Gastrocnemius medialis (tissue), 4 donors: ENCODE results near the gene MYL4. TPM values are rescaled to one million over a fixed set of nuclear protein-coding genes. Genes with fewer than 3 reads are reported as not detected.

ENCODE experiments used
- ATAC-seq, 2 donors: fragments of 150-250 bp; one replicate each; pipeline ENCODE4 v1.9.1; 2016
- DNase-seq, 2 donors: peaks; one replicate each; pipeline ENCODE4 v3.0.0-alpha.2; 2019
- H3K27ac ChIP-seq, 4 donors: fragments of 200-600 bp; sonication (generic); 1 replicate in 1 of 4; 2 replicates in 3 of 4; pipeline ENCODE4 v1.5.1; 2016 to 2018; ENCODE audit warnings: mild to moderate bottlenecking in 2 of 4, moderate library complexity in 1 of 4
- H3K27me3 ChIP-seq, 3 donors: fragments of 200-600 bp; sonication (generic) in 2 of 3; 1 replicate in 1 of 3; 2 replicates in 2 of 3; pipeline versions ENCODE4 v1.5.1 to v1.6.0; 2016 to 2019; ENCODE audit warnings: mild to moderate bottlenecking in 1 of 3, moderate library complexity in 1 of 3
- H3K36me3 ChIP-seq, 2 donors: fragments of 200-600 bp; sonication (generic) in 1 of 2; one replicate each; pipeline ENCODE4 v1.5.1; 2017 to 2018
- H3K4me1 ChIP-seq, 2 donors: fragments of 200-600 bp; sonication (generic) in 1 of 2; one replicate each; pipeline ENCODE4 v1.5.1; 2016 to 2017; ENCODE audit warnings: mild to moderate bottlenecking in 2 of 2
- H3K4me3 ChIP-seq, 4 donors: fragments of 200-600 bp; sonication (generic) in 3 of 4; 1 replicate in 1 of 4; 2 replicates in 3 of 4; pipeline ENCODE4 v1.5.1; 2016 to 2019; ENCODE audit warnings: mild to moderate bottlenecking in 2 of 4
- H3K9me3 ChIP-seq, 3 donors: fragments of 200-600 bp; sonication (generic) in 2 of 3; 1 replicate in 1 of 3; 2 replicates in 2 of 3; pipeline ENCODE4 v1.5.1; 2016 to 2019
- POLR2A ChIP-seq, 2 donors: fragments of 450-650 bp; IDR thresholded peaks; one replicate each; pipeline ENCODE4 v1.6.1; 2017; ENCODE audit warnings: antibody characterized with exemption in 2 of 2, mild to moderate bottlenecking in 2 of 2, moderate library complexity in 2 of 2
- in situ Hi-C, 4 donors: fragments of 200-750 bp; cut with MboI; loops; one replicate each; pipeline versions ENCODE4 v1.15.0 to v1.8.0; 2017; ENCODE audit warnings: low sequenced_read_pairs in 4 of 4
- intact Hi-C: fragments of 100-400 bp; cut with DNase I; formaldehyde crosslinking; loops from one replicate; pipeline ENCODE4 v1.15.1; 2023; ENCODE audit warnings: low total_unique reads
- total RNA-seq, 4 donors: library from RNA; depleted of rRNA; stranded (reverse); fragments of >200 nt; gene quantifications; one replicate each; pipeline versions ENCODE4 v1.1.0 to v1.2.3, GENCODE V29; 2016
- TF ChIP-seq, protein P1 (sequence below), 5 experiments: fragments of 450-650 bp in 3 of 5; fragments of 200-600 bp in 2 of 5; sonication (generic) in 2 of 5; IDR thresholded peaks in 4 of 5; conservative IDR thresholded peaks in 1 of 5; 1 replicate in 4 of 5; 2 replicates in 1 of 5; pipeline ENCODE4 v1.5.1; 2016 to 2019; ENCODE audit warnings: antibody characterized with exemption in 5 of 5, mild to moderate bottlenecking in 3 of 5, moderate library complexity in 3 of 5

Gene MYL4
- total RNA-seq, 4 donors from 2014 or later = 0.97 TPM; not detected in 3

DNA sequence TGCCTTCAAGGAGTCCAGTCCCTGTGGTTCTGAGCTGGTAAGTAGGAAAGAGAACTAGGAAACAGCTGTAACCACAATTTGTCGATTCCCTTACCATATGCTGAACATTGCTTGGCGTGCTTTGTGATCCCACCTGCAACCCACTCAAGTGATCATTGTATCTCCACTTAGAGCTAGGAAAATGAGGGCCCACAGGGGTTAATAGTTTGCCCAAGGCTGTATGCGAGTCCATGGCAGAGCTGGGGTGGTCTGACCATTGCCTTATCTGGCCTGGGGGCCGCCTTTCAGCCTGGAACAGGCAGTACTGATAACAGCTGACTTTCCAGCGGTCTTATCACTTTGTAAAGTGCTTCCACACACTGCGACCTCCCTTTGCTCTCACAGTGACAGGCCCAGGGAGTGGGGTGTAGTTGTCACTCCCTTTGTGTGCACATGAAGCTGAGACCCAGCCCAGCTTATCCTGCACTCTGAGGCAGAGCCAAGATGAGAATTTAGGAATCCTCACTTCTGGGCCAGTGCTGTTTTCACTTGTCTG lies 9.8 kb downstream of the MYL4 start:
- ATAC-seq (no peak), DNase-seq (no peak)
- intact Hi-C loops (no loop called here), in situ Hi-C loops (no loop called here)
- TF ChIP-seq POLR2A (IDR thresholded peaks at IDR 0.05) = no peak
- TF ChIP-seq, protein P1, sequence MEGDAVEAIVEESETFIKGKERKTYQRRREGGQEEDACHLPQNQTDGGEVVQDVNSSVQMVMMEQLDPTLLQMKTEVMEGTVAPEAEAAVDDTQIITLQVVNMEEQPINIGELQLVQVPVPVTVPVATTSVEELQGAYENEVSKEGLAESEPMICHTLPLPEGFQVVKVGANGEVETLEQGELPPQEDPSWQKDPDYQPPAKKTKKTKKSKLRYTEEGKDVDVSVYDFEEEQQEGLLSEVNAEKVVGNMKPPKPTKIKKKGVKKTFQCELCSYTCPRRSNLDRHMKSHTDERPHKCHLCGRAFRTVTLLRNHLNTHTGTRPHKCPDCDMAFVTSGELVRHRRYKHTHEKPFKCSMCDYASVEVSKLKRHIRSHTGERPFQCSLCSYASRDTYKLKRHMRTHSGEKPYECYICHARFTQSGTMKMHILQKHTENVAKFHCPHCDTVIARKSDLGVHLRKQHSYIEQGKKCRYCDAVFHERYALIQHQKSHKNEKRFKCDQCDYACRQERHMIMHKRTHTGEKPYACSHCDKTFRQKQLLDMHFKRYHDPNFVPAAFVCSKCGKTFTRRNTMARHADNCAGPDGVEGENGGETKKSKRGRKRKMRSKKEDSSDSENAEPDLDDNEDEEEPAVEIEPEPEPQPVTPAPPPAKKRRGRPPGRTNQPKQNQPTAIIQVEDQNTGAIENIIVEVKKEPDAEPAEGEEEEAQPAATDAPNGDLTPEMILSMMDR (IDR thresholded peaks at IDR 0.05 in 4 of 5, conservative IDR thresholded peaks at IDR 0.05 in 1 of 5) = no peak
- no peaks in the 10 kb centered on the region for H3K9me3 ChIP-seq
- no peak overlapping the region for H3K4me3 ChIP-seq
- H3K27me3 ChIP-seq = no peaks in the 10 kb centered on the region
- no peak overlapping the region for H3K27ac ChIP-seq
- H3K4me1 ChIP-seq = no peaks in the 10 kb centered on the region
- no peaks in the 10 kb centered on the region for H3K36me3 ChIP-seq

DNA sequence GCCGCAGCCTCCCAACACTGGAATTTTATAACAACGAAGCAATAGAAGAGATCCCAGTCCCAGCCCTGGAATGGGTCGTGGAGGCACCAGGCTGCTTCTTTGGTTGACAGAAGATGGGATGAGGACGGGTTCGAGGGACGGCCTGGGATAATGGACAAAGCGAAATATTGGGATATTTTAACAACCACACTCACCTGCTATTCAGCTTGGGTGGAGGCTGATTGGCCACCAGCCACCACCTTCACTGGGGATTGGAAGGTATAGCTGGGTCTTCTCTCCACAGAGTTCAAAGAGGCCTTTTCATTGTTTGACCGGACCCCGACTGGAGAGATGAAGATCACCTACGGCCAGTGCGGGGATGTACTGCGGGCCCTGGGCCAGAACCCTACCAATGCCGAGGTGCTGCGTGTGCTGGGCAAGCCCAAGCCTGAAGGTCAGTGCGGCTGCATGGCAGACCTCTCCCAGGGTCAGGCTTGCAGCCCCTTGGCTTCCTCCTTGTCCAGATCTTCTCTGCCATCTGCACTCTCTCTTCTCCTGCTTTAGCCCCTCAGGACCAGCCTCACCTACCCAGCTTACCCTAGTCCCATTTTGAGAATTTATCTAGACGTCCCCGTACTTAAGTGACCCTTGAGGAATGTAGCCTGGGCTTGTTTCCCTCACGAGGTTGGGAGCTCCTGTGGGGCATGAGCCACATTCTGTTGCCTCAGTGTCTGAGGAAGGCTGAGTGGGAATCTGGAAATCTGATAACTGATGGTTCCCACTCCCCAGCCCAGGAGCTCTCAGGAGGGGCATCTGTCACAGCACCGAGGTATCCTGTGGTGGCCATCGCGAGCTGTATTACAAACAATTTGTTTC lies 10.7 kb downstream of the MYL4 start:
- no peaks in the 10 kb centered on the region for H3K27me3 ChIP-seq
- no peak overlapping the region for H3K27ac ChIP-seq
- intact Hi-C loops (no loop called here), in situ Hi-C loops (no loop called here)
- no peak for TF ChIP-seq POLR2A (IDR thresholded peaks at IDR 0.05)
- TF ChIP-seq, protein P1 (IDR thresholded peaks at IDR 0.05 in 4 of 5, conservative IDR thresholded peaks at IDR 0.05 in 1 of 5) = no peak
- no peaks in the 10 kb centered on the region for H3K9me3 ChIP-seq
- DNase-seq = no peak
- no peak for ATAC-seq
- H3K4me3 ChIP-seq = no peak overlapping the region
- no peaks in the 10 kb centered on the region for H3K36me3 ChIP-seq
- peaks cover 0 to 5% of the 10 kb centered on the region in 2 donors for H3K4me1 ChIP-seq

DNA sequence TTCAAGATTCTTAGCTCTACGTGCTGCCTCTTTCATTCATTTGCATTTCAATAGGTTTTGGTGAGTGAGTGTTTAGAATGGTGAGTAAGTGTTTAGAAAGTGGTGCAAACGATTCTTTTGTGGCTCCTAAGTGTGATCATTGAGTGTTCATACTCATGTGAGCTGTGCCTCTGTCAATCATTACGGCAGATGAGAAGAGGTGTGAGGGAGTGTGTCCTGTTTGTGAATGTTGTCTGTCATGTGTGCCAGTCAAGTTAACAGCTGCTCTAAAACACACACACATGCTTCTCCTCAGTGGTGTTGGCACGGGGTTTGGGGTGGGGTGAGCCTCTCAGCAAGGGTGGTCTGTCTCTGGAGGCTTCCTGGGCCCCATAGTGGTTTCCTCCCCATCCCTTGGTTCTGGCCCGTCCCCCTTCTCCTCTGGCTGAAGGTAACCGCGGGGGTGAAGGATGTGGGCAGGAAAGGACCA lies 11.4 kb downstream of the MYL4 start:
- DNase-seq (no peak), ATAC-seq (no peak)
- intact Hi-C loops = no loop called here
- no peaks in the 10 kb centered on the region for H3K9me3 ChIP-seq
- H3K4me3 ChIP-seq = no peak overlapping the region
- in situ Hi-C loops = no loop called here
- H3K36me3 ChIP-seq = no peaks in the 10 kb centered on the region
- TF ChIP-seq, protein P1 (IDR thresholded peaks at IDR 0.05 in 4 of 5, conservative IDR thresholded peaks at IDR 0.05 in 1 of 5) = no peak
- no peak for TF ChIP-seq POLR2A (IDR thresholded peaks at IDR 0.05)
- H3K27ac ChIP-seq = no peak overlapping the region
- H3K4me1 ChIP-seq = peaks cover 0 to 9% of the 10 kb centered on the region in 2 donors
- no peaks in the 10 kb centered on the region for H3K27me3 ChIP-seq

DNA sequence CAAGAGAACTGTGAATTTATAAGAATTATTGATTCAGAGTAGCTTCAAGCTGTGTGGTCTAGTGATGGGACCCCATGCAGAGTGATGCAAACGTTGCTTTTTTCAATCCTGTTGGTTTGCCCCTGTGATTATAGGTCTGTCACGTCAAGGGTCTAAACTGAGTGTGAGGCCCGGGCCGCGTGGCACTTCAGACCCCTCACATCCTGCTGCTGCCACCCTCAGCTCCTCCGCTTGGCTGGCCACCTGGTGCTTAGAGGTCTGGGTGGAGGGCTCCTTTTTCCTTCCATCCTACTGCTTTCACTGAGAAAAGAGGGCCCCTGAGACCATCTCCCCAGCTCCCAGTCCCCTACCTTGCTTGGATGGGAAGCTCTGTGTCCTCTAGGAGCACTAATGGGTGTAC lies 12.0 kb downstream of the MYL4 start:
- intact Hi-C loops = no loop called here
- H3K27ac ChIP-seq = no peak overlapping the region

More for the DNA sequence above, 12.0 kb downstream of the MYL4 start:
- TF ChIP-seq, protein P1 (IDR thresholded peaks at IDR 0.05 in 4 of 5, conservative IDR thresholded peaks at IDR 0.05 in 1 of 5) = no peak
- TF ChIP-seq POLR2A (IDR thresholded peaks at IDR 0.05) = no peak
- Histone ChIP-seq H3K27me3 (no peaks in the 10 kb centered on the region), H3K4me1 (peaks cover 3 to 9% of the 10 kb centered on the region in 2 donors), H3K9me3 (no peaks in the 10 kb centered on the region), H3K36me3 (no peaks in the 10 kb centered on the region), H3K4me3 (no peak overlapping the region)
- DNase-seq (no peak), ATAC-seq (no peak)
- in situ Hi-C loops = no loop called here
